Keratinocyte (primary cell): ENCODE measurements around the gene POLA1. TPM values are rescaled to one million over a fixed set of nuclear protein-coding genes. Genes with fewer than 3 reads are reported as not detected.

ENCODE experiments used
- DNase-seq: peaks from one replicate; pipeline ENCODE4 v3.0.0-alpha.2; 2011; ENCODE audit warnings: low read depth, missing footprints, low spot score
- FAIRE-seq: peaks from 2 replicates; lab custom pipeline; 2011; peaks lifted over from hg19 to GRCh38; lab: Jason Lieb, UNC
- H2AFZ ChIP-seq: 2 replicates; pipeline ENCODE4 v1.6.0; 2012; ENCODE audit warnings: low read length, control low read depth, inconsistent platforms; ENCODE audit not compliant: control insufficient read depth
- H3K27ac ChIP-seq: 2 replicates; pipeline ENCODE4 v1.5.1; 2011; ENCODE audit warnings: low read length; ENCODE audit not compliant: control insufficient read depth, insufficient read depth
- H3K27me3 ChIP-seq: 3 replicates; pipeline ENCODE4 v1.6.0; 2011; ENCODE audit warnings: low read length; ENCODE audit not compliant: control insufficient read depth, insufficient read depth; ENCODE audit errors: extremely low read depth
- H3K36me3 ChIP-seq, 2 experiments: 2 replicates in 1 of 2; 3 replicates in 1 of 2; pipeline ENCODE4 v1.5.1; 2011; ENCODE audit warnings: low read length in 2 of 2, mild to moderate bottlenecking in 1 of 2; ENCODE audit not compliant: control insufficient read depth in 2 of 2, insufficient read depth in 2 of 2; ENCODE audit errors: extremely low read depth in 1 of 2
- H3K4me1 ChIP-seq: 3 replicates; pipeline ENCODE4 v1.5.1; 2011; ENCODE audit warnings: low read length; ENCODE audit not compliant: control insufficient read depth, insufficient read depth; ENCODE audit errors: extremely low read depth
- H3K4me2 ChIP-seq: 3 replicates; pipeline ENCODE4 v1.6.0; 2011; ENCODE audit warnings: low read depth, low read length; ENCODE audit not compliant: control insufficient read depth, insufficient read depth; ENCODE audit errors: extremely low read depth
- H3K4me3 ChIP-seq, 3 experiments: fragments of 200-600 bp in 1 of 3; sonication (generic) in 1 of 3; 2 replicates in 2 of 3; 3 replicates in 1 of 3; pipeline ENCODE4 v1.5.1; 2011 to 2016; ENCODE audit warnings: low read length in 3 of 3, mild to moderate bottlenecking in 3 of 3, control low read depth in 2 of 3, inconsistent platforms in 1 of 3, low read depth in 1 of 3, mixed read lengths in 1 of 3, mixed run types in 1 of 3, moderate library complexity in 1 of 3; ENCODE audit not compliant: control insufficient read depth in 2 of 3, insufficient read depth in 2 of 3; ENCODE audit errors: extremely low read depth in 1 of 3
- H3K79me2 ChIP-seq: 2 replicates; pipeline ENCODE4 v1.6.0; 2012; ENCODE audit warnings: low read length; ENCODE audit not compliant: control insufficient read depth, insufficient read depth
- H3K9ac ChIP-seq: 3 replicates; pipeline ENCODE4 v1.6.0; 2011; ENCODE audit warnings: low read length; ENCODE audit not compliant: control insufficient read depth, insufficient read depth; ENCODE audit errors: extremely low read depth
- H3K9me1 ChIP-seq: 3 replicates; pipeline ENCODE4 v1.6.0; 2011; ENCODE audit warnings: low read length; ENCODE audit not compliant: control insufficient read depth, insufficient read depth; ENCODE audit errors: extremely low read depth
- H3K9me3 ChIP-seq: 2 replicates; pipeline ENCODE4 v1.5.1; 2012; ENCODE audit warnings: low read depth, low read length; ENCODE audit not compliant: control insufficient read depth
- H4K20me1 ChIP-seq: 3 replicates; pipeline ENCODE4 v1.6.0; 2011; ENCODE audit warnings: low read length; ENCODE audit not compliant: control insufficient read depth, insufficient read depth; ENCODE audit errors: extremely low read depth
- CTCF ChIP-seq, 3 experiments: IDR thresholded peaks in 1 of 3; conservative IDR thresholded peaks in 1 of 3; optimal IDR thresholded peaks in 1 of 3; 2 replicates in 2 of 3; 3 replicates in 1 of 3; pipeline versions ENCODE3 to v1.5.1; 2011; ENCODE audit warnings: low read length in 3 of 3, mild to moderate bottlenecking in 3 of 3, moderate library complexity in 2 of 3, control low read depth in 1 of 3, inconsistent platforms in 1 of 3; ENCODE audit not compliant: insufficient read depth in 2 of 3; ENCODE audit errors: extremely low read depth in 1 of 3
- EZH2 ChIP-seq: IDR thresholded peaks from one replicate; pipeline ENCODE4 v1.6.1; 2012; ENCODE audit warnings: inconsistent platforms, mild to moderate bottlenecking, low read length, moderate library complexity
- dilution Hi-C: fragments of 300-500 bp; cut with MboI; formaldehyde crosslinking; loops from one replicate; pipeline ENCODE4 v1.7.0; 2020; ENCODE audit warnings: low sequenced_read_pairs; ENCODE audit not compliant: extremely low pct_ligation_motif_present
- polyA plus RNA-seq, 5 experiments: library from polyadenylated mRNA; depleted of rRNA in 3 of 5; stranded (reverse) in 3 of 5; stranded (forward) in 1 of 5; unstranded in 1 of 5; fragments of >200 nt; gene quantifications; 1 replicate in 1 of 5; 2 replicates in 3 of 5; 3 replicates in 1 of 5; pipeline versions ENCODE4 v1.2.1 to v1.2.3, GENCODE V29; 2011 to 2012; ENCODE audit warnings: missing spikeins in 2 of 5, low read depth in 1 of 5, low replicate concordance in 1 of 5

POLA1 gene
- polyA plus RNA-seq, 1 donor (not counting 4 experiments of a cell fraction or from before 2014, with no cell fraction given) = 3.9 TPM

GRCh38 chrX:24720036-24720435 is 26.3 kb downstream of the POLA1 start:
- H3K27ac ChIP-seq = no peak overlapping the region
- no peaks in the 10 kb centered on the region for H3K27me3 ChIP-seq
- DNase-seq (no peak), FAIRE-seq (no peak)
- H2AFZ ChIP-seq = no peak overlapping the region
- peaks cover 0 to 3% of the 10 kb centered on the region in 2 experiments for H3K36me3 ChIP-seq
- no peaks in the 10 kb centered on the region for H3K9me3 ChIP-seq
- no peak overlapping the region for H3K4me2 ChIP-seq
- no peaks in the 10 kb centered on the region for H3K9me1 ChIP-seq
- no peaks in the 10 kb centered on the region for H4K20me1 ChIP-seq
- TF ChIP-seq CTCF (optimal IDR thresholded peaks at IDR 0.05 in 1 of 3, IDR thresholded peaks at IDR 0.05 in 1 of 3, conservative IDR thresholded peaks at IDR 0.05 in 1 of 3; ENCODE audit: extremely low read depth in 1 of 3, insufficient read depth in 2 of 3, low read length in 3 of 3) (no peak), EZH2 (no peak)
- dilution Hi-C loops = no loop called here
- H3K9ac ChIP-seq = no peak overlapping the region
- no peak overlapping the region for H3K4me3 ChIP-seq
- H3K79me2 ChIP-seq = no peaks in the 10 kb centered on the region
- H3K4me1 ChIP-seq = peaks cover 3% of the 10 kb centered on the region

DNA sequence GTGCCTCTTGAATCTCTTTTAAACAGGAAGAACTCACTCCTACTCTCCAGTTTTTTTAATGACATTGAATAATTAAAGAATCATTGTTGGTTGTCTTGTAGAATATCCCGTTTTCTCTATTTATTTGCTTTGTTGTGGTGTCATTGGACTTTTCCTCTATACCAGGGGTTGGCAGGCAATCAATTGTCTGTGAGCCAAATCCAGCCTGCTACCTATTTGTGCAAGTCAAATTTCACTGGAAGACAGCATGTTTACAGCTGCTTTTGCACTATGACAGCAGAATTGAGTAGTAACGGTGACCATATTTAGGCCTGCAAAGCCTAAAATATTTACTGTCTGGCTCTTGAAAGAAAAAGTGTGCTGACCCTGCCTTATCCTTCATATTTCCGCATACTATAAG is 34.8 kb downstream of the POLA1 start:
- H3K9me1 ChIP-seq = no peaks in the 10 kb centered on the region
- H3K27ac ChIP-seq = no peak overlapping the region
- no peak for TF ChIP-seq EZH2
- TF ChIP-seq CTCF (optimal IDR thresholded peaks at IDR 0.05 in 1 of 3, IDR thresholded peaks at IDR 0.05 in 1 of 3, conservative IDR thresholded peaks at IDR 0.05 in 1 of 3; ENCODE audit: extremely low read depth in 1 of 3, insufficient read depth in 2 of 3, low read length in 3 of 3) = no peak
- H3K9ac ChIP-seq = no peak overlapping the region
- H3K9me3 ChIP-seq = no peaks in the 10 kb centered on the region
- H4K20me1 ChIP-seq = no peaks in the 10 kb centered on the region
- H2AFZ ChIP-seq = no peak overlapping the region
- DNase-seq (no peak), FAIRE-seq (no peak)
- H3K4me2 ChIP-seq = no peak overlapping the region
- no peak overlapping the region for H3K4me3 ChIP-seq
- H3K27me3 ChIP-seq = no peaks in the 10 kb centered on the region
- H3K4me1 ChIP-seq = no peaks in the 10 kb centered on the region
- no peaks in the 10 kb centered on the region for H3K36me3 ChIP-seq
- H3K79me2 ChIP-seq = no peaks in the 10 kb centered on the region
- dilution Hi-C loops = no loop called here
